C4-2B (cell line): Measurements from ENCODE around the gene ADGRD1.

Experiments
- ZFX ChIP-seq: fragments of 450-650 bp; IDR thresholded peaks from 2 replicates; pipeline ENCODE4 v1.6.1; 2017
- TF ChIP-seq, protein P1 (sequence below): fragments of 450-650 bp; conservative IDR thresholded peaks from 2 replicates; pipeline ENCODE4 v1.5.1; 2017; ENCODE audit warnings: mild to moderate bottlenecking

DNA sequence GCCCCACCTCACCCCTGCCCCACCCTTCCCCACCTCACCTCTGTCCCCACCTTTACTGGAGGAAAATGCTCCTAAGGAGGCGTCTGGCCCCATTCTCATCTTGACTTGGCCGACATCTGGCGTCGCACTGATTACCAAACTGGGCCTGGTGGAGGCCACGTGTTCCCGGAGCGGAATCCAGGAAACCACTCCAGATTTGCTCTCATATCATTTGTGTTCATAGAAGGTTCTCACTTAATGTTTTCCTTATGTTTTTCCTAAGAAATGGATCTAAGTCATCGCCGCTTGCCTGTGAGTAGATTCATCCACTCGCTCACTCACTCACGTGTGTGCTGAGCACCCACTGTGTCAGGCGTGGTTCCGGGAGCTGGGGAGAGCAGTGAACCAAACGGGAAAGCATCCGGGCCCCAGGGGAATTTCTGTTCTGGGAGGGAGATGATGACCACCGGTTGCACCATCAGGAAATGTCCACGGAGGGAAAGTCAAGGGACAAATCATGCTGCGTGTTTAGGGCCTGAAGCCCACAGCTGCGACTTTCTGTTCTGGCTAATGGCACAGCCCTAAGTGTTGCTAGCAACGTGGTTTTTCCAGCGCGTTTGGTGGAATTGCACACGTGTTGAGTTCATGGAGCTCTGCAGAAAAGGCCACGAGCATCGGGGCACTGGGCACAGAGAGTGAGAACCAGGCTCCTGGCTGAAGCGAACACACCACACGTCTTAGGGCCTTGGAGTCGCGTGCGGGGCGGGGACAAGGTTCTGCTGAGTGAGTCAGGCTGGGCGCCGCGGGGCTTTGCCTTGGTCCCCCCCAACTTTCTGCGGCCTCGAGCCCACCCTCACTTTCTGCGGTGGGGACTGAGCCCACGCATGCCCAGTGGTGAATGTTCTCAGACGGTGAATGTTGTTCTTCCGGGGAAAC is 57.7 kb downstream of the ADGRD1 start:
- TF ChIP-seq, protein P1, sequence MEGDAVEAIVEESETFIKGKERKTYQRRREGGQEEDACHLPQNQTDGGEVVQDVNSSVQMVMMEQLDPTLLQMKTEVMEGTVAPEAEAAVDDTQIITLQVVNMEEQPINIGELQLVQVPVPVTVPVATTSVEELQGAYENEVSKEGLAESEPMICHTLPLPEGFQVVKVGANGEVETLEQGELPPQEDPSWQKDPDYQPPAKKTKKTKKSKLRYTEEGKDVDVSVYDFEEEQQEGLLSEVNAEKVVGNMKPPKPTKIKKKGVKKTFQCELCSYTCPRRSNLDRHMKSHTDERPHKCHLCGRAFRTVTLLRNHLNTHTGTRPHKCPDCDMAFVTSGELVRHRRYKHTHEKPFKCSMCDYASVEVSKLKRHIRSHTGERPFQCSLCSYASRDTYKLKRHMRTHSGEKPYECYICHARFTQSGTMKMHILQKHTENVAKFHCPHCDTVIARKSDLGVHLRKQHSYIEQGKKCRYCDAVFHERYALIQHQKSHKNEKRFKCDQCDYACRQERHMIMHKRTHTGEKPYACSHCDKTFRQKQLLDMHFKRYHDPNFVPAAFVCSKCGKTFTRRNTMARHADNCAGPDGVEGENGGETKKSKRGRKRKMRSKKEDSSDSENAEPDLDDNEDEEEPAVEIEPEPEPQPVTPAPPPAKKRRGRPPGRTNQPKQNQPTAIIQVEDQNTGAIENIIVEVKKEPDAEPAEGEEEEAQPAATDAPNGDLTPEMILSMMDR = no peak
- no peak for TF ChIP-seq ZFX
